Heart left ventricle (tissue), 13 donors: ENCODE data around the gene MMAA.

ENCODE experiments used
- CTCF ChIP-seq, 12 donors: fragments of 200-600 bp; sonication (generic) in 4 of 12; IDR thresholded peaks; one replicate each; pipeline versions ENCODE4 v1.5.0 to v1.8.0; 2018 to 2022; ENCODE audit warnings: antibody characterized with exemption in 12 of 12, mild to moderate bottlenecking in 5 of 12
- POLR2A ChIP-seq, 2 donors: fragments of 450-650 bp; IDR thresholded peaks; one replicate each; pipeline ENCODE4 v1.6.1; 2017; ENCODE audit warnings: antibody characterized with exemption in 2 of 2, mild to moderate bottlenecking in 2 of 2, moderate library complexity in 2 of 2
- donor health status: ischemic (EF 13 %, LVEDD 7.1; RV severe dilation, severe dysfunction).
- donor health status: DM: no; HTN: yes; CAD: no.
- donor health status: DM: no; HTN: no; CAD: no.
- donor health status: ischemic (EF 25% LVEDD 6.9; RV normal size, moderate dysfunction).
- donor health status: ischemic (EF 25% LVEDD 5.7; RV mildly dilated, moderate dysfunction).
- donor health status: ischemic (EF 35%, LVEDD 5.7; RV mildly dilated, moderate dysfunction).
- donor health status: nonischemic (EF 11% LVEDD 7.7; RV severe dilation, severe dysfunction).
- donor health status: DM: yes; HTN: yes; CAD: no.
- donor health status: PGD.
- donor health status: ischemic (EF 29% LVEDD 5.4; RV normal size, mild dysfunction).
- donor health status: nonischemic (EF 23%, LVEDD 6.1; RV moderate dilation, normal function).

- TF ChIP-seq POLR2A (IDR thresholded peaks at IDR 0.05) = no peak
- no peak for TF ChIP-seq CTCF (IDR thresholded peaks at IDR 0.05)
Measured at GRCh38 chr4:145619639-145619996, 433 bp downstream of the MMAA start.
